CD4-positive, alpha-beta T cell (primary cell): ENCODE results near the gene CYSRT1. TPM values are rescaled to one million over a fixed set of nuclear protein-coding genes. Genes with fewer than 3 reads are reported as not detected.

ENCODE experiments used
- ATAC-seq: fragments of 200-7000 bp; cut with Tn5 transposase; one replicate; pipeline ENCODE4 v1.10.0; 2022; ENCODE audit warnings: mild to moderate bottlenecking; ENCODE audit not compliant: poor library complexity
- CTCF ChIA-PET: fragments of 350-600 bp; sonication (Branson Sonifier 250); formaldehyde crosslinking; loops from one replicate; lab custom pipeline; 2021; ENCODE audit warnings: antibody characterized with exemption, inconsistent platforms; lab: Charles Lee
- POLR2A ChIA-PET: fragments of 350-600 bp; sonication (Branson Sonifier 250); formaldehyde crosslinking; loops from one replicate; lab custom pipeline; 2021; ENCODE audit warnings: antibody characterized with exemption, inconsistent platforms; lab: Charles Lee
- DNase-seq, 14 experiments: peaks; one replicate each; pipeline ENCODE4 v3.0.0-alpha.2; 2013 to 2020; ENCODE audit warnings: mixed read lengths in 2 of 14
- H3K27ac ChIP-seq, 2 donors: one replicate each; pipeline versions ENCODE4 v1.5.1 to v1.7.0; 2013; ENCODE audit warnings: low read length in 2 of 2, low read depth in 1 of 2, mild to moderate bottlenecking in 1 of 2
- H3K27me3 ChIP-seq, 2 experiments: 1 replicate in 1 of 2; 2 replicates in 1 of 2; pipeline versions ENCODE4 v1.6.1 to v1.7.0; 2013; ENCODE audit warnings: low read length in 2 of 2, control low read depth in 1 of 2, mild to moderate bottlenecking in 1 of 2, moderate library complexity in 1 of 2; ENCODE audit not compliant: insufficient read depth in 2 of 2, control insufficient read depth in 1 of 2
- H3K36me3 ChIP-seq: one replicate; pipeline ENCODE4 v1.6.1; 2013; ENCODE audit warnings: low read length, control low read depth; ENCODE audit not compliant: insufficient read depth
- H3K4me1 ChIP-seq: one replicate; pipeline ENCODE4 v1.6.1; 2013; ENCODE audit warnings: low read length, control low read depth; ENCODE audit not compliant: insufficient read depth
- H3K4me3 ChIP-seq: one replicate; pipeline ENCODE4 v1.5.1; 2013; ENCODE audit warnings: mild to moderate bottlenecking, low read length, moderate library complexity
- H3K9me3 ChIP-seq, 2 experiments: 1 replicate in 1 of 2; 2 replicates in 1 of 2; pipeline versions ENCODE4 v1.6.1 to v1.7.0; 2013; ENCODE audit warnings: low read length in 2 of 2, mild to moderate bottlenecking in 2 of 2, control low read depth in 1 of 2, moderate library complexity in 1 of 2; ENCODE audit not compliant: control insufficient read depth in 1 of 2, insufficient read depth in 1 of 2
- H3K27ac Mint-ChIP-seq: one replicate; pipeline ENCODE4 v1.8.0; 2020; ENCODE audit warnings: mixed read lengths
- H3K27me3 Mint-ChIP-seq: one replicate; pipeline ENCODE4 v1.8.0; 2021; ENCODE audit warnings: mixed read lengths
- H3K36me3 Mint-ChIP-seq: one replicate; pipeline ENCODE4 v1.8.0; 2021; ENCODE audit warnings: low read depth, mixed read lengths
- H3K4me1 Mint-ChIP-seq: one replicate; pipeline ENCODE4 v1.8.0; 2021; ENCODE audit warnings: low read depth, mixed read lengths
- H3K4me3 Mint-ChIP-seq: one replicate; pipeline ENCODE4 v1.8.0; 2020; ENCODE audit warnings: mild to moderate bottlenecking, mixed read lengths
- H3K9me3 Mint-ChIP-seq: one replicate; pipeline ENCODE4 v1.8.0; 2020; ENCODE audit warnings: mixed read lengths
- intact Hi-C, 2 experiments: fragments of 100-400 bp; cut with DNase I in 1 of 2; cut with micrococcal nuclease in 1 of 2; formaldehyde crosslinking; loops; one replicate each; pipeline versions ENCODE4 v1.15.1 to v1.9.0; 2023 to 2025; cut with DNase I, micrococcal nuclease
- polyA plus RNA-seq, 2 donors: library from polyadenylated mRNA; unstranded; fragments of 120-200 nt; gene quantifications; one replicate each; pipeline ENCODE4 v1.2.1, GENCODE V29; 2013
- total RNA-seq, 174 experiments: library from RNA in 2 of 174; stranded (reverse) in 2 of 174; gene quantifications; one replicate each; pipeline ENCODE4 v1.2.3 and lab custom pipeline; 2021 to 2026
- TF ChIP-seq, protein P1 (sequence below): fragments of 200-600 bp; IDR thresholded peaks from one replicate; pipeline ENCODE4 v1.8.0; 2022; ENCODE audit warnings: antibody characterized with exemption, mild to moderate bottlenecking

Gene CYSRT1, protein sequence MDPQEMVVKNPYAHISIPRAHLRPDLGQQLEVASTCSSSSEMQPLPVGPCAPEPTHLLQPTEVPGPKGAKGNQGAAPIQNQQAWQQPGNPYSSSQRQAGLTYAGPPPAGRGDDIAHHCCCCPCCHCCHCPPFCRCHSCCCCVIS
- total RNA-seq (under 1 TPM; 0.33 to 0.42 TPM), total RNA-seq (lab: John Stamatoyannopoulos, UW) (0 to 0.70 (median 0.16) reads per million in 172 experiments)
- 0.15 TPM for polyA plus RNA-seq (2013, experiment 1 of 2)
- 0.29 TPM for polyA plus RNA-seq (2013, experiment 2 of 2)

- TF ChIP-seq, protein P1, sequence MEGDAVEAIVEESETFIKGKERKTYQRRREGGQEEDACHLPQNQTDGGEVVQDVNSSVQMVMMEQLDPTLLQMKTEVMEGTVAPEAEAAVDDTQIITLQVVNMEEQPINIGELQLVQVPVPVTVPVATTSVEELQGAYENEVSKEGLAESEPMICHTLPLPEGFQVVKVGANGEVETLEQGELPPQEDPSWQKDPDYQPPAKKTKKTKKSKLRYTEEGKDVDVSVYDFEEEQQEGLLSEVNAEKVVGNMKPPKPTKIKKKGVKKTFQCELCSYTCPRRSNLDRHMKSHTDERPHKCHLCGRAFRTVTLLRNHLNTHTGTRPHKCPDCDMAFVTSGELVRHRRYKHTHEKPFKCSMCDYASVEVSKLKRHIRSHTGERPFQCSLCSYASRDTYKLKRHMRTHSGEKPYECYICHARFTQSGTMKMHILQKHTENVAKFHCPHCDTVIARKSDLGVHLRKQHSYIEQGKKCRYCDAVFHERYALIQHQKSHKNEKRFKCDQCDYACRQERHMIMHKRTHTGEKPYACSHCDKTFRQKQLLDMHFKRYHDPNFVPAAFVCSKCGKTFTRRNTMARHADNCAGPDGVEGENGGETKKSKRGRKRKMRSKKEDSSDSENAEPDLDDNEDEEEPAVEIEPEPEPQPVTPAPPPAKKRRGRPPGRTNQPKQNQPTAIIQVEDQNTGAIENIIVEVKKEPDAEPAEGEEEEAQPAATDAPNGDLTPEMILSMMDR, result no peak
- DNase-seq (peak in 3 of 14 experiments; percentile 19 to 55 (median 38)), ATAC-seq (no peak)
- Mint-ChIP-seq H3K27ac (peak within 1 kb of the TSS; percentile 81), H3K36me3 (no peaks in the 10 kb centered on the region), H3K4me1 (peaks cover 18% of the 10 kb centered on the region), H3K4me3 (peak within 1 kb of the TSS; percentile 87), H3K27me3 (peaks cover 5% of the 10 kb centered on the region), H3K9me3 (no peaks in the 10 kb centered on the region)
- Histone ChIP-seq H3K4me3 (peak within 1 kb of the TSS; percentile 74), H3K9me3 (peaks cover 0 to 4% of the 10 kb centered on the region in 2 experiments), H3K27ac (peak within 1 kb of the TSS; percentile 74 to 80), H3K36me3 (no peaks in the 10 kb centered on the region), H3K4me1 (peaks cover 36% of the 10 kb centered on the region), H3K27me3 (peaks cover 3 to 16% of the 10 kb centered on the region in 2 experiments)
- intact Hi-C loops, result loop anchor here (5.0 kb wide), 2 partner anchors 178 to 438 kb away; partner anchors contain the start of gene NPDC1 (in 1 of the 2)
- CTCF ChIA-PET, result interaction anchor here (0.8 to 1.4 kb wide), 2 partner anchors 49 to 95 kb away, joined by 3 to 6 read pairs; no protein-coding TSS in a partner anchor
- POLR2A ChIA-PET, result interaction anchor here (1.1 to 4.7 kb wide), 5 partner anchors 16 to 97 kb away, joined by 3 to 46 read pairs (median 22); partner anchors contain the start of genes ANAPC2, NDOR1, SSNA1 and TMEM203
Measured at GRCh38 chr9:137224830-137225694, at the start of gene CYSRT1. Gene CYSRT1 (plus strand): TSS chr9:137225174. CDS start chr9:137225622, 448 bp downstream.

DNA sequence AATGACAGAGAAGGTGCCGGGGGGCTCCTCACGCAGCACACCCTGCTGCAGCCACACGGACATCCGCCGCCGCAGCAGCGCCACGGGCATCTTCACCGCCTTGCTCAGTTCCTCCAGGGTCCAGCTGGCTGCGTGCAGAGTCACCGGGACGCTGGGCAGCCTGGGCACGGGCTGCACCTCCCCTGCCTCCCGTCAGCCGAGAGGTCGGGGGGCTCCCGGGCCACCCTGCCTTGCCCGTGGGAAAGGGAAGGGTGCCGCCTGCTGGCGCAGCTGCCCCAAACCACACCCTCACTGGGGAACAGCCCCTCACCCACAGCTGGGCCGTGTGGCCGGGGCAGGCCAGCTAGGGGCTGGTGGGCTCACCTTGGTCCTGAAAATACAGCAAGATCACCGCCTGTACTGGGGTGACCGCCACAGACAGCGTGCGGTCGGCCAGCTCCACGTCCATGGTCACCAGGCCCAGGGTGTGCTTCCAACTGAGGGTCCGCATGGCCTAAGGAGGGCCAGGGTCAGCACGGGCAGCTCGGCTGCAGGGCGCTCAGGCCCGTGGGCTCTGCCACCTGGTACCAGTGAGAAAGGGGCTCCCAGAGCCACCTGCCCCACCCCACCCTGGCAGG is 49.5 kb upstream of the CYSRT1 start:
- POLR2A ChIA-PET, result no interaction called here
- no peak overlapping the region for H3K4me3 ChIP-seq
- H3K4me3 Mint-ChIP-seq, result no peak overlapping the region
- H3K36me3 Mint-ChIP-seq, result peaks cover 17% of the 10 kb centered on the region
- peaks cover 30 to 33% of the 10 kb centered on the region in 2 experiments for H3K27me3 ChIP-seq
- peaks cover 3% of the 10 kb centered on the region for H3K27me3 Mint-ChIP-seq
- peaks cover 19% of the 10 kb centered on the region for H3K36me3 ChIP-seq
- H3K4me1 Mint-ChIP-seq, result peaks cover 4% of the 10 kb centered on the region
- CTCF ChIA-PET, result no interaction called here
- peaks cover 0 to 20% of the 10 kb centered on the region in 2 experiments for H3K9me3 ChIP-seq
- ATAC-seq, result peak; percentile 18
- no peak overlapping the region for H3K27ac ChIP-seq
- H3K27ac Mint-ChIP-seq, result no peak overlapping the region
- peak in 1 of 14 experiments; percentile 24 for DNase-seq
- H3K4me1 ChIP-seq, result peaks cover 19% of the 10 kb centered on the region
- H3K9me3 Mint-ChIP-seq, result no peaks in the 10 kb centered on the region
- intact Hi-C loops, result loop anchor here in 1 of 2 experiments (10.0 kb wide), 1 partner anchor 51 kb away; no protein-coding TSS in a partner anchor
- TF ChIP-seq, protein P1, result peak; percentile 34
